ENCODE measurements around the gene CCIN. TPM values are rescaled to one million over a fixed set of nuclear protein-coding genes. Genes with fewer than 3 reads are reported as not detected.
A peak's percentile ranks its signal among the peaks of the same experiment; 100 is the strongest.

CCIN gene
- polyA plus RNA-seq, 1 of the 3 experiments (the other 2 are of a cell fraction), result 0.54 TPM

- H2AFZ ChIP-seq (ENCODE audit: low read depth), result no peak overlapping the region
- peaks cover 45% of the 10 kb centered on the region for H3F3A ChIP-seq (replicated peaks; ENCODE audit: insufficient read depth)
- H3K4me3 ChIP-seq (ENCODE audit: low read depth in 2 of 2, low read length in 1 of 2), result no peak overlapping the region
- H3K36me3 ChIP-seq (replicated peaks in 1 of 2; ENCODE audit: control insufficient read depth in 1 of 2, insufficient read depth in 2 of 2, low read length in 1 of 2), result no peaks in the 10 kb centered on the region
- no peaks in the 10 kb centered on the region for H3K9me2 ChIP-seq
- H3K9me3 ChIP-seq, result no peaks in the 10 kb centered on the region
- no peaks in the 10 kb centered on the region for H3K79me2 ChIP-seq (ENCODE audit: insufficient read depth)
- H3K4me2 ChIP-seq, result peak overlapping the region; percentile 88; the same call in 1 of the 2 replicates
- CTCF ChIA-PET, result interaction anchor here (1.0 to 8.8 kb wide), 16 partner anchors 9 to 210 kb away, joined by 3 to 167 read pairs (median 9); partner anchors contain the start of genes CLTA and GLIPR2
- POLR2A ChIA-PET, result interaction anchor here (1.5 to 5.7 kb wide), 4 partner anchors 16 to 90 kb away, joined by 3 to 38 read pairs (median 10); partner anchors contain the start of gene GLIPR2
- no peaks in the 10 kb centered on the region for H3K27me3 ChIP-seq (ENCODE audit: insufficient read depth)
- H3K9ac ChIP-seq, result 0 out of 2 replicates have a peak overlapping the region, but pooled peaks have one; percentile 13
- no peaks in the 10 kb centered on the region for H4K20me1 ChIP-seq (ENCODE audit: insufficient read depth)
- no peak for TF ChIP-seq GATA2 (CRISPR knock-in tag; IDR thresholded peaks at IDR 0.05)
- TF ChIP-seq NFIC (IDR thresholded peaks at IDR 0.05; ENCODE audit: borderline replicate concordance), result no peak
- no peak for TF ChIP-seq TAF1 (IDR thresholded peaks at IDR 0.05; ENCODE audit: borderline replicate concordance, low read depth, low read length)
- TF ChIP-seq RXRA (IDR thresholded peaks at IDR 0.05; ENCODE audit: borderline replicate concordance, low read depth), result no peak
- no peak for TF ChIP-seq ELF1 (IDR thresholded peaks at IDR 0.05)
- no peak for TF ChIP-seq GABPA (IDR thresholded peaks at IDR 0.05; ENCODE audit: low read depth)
- TF ChIP-seq TEAD4 (IDR thresholded peaks at IDR 0.05; ENCODE audit: borderline replicate concordance, insufficient read depth), result no peak
- TF ChIP-seq, protein P1, sequence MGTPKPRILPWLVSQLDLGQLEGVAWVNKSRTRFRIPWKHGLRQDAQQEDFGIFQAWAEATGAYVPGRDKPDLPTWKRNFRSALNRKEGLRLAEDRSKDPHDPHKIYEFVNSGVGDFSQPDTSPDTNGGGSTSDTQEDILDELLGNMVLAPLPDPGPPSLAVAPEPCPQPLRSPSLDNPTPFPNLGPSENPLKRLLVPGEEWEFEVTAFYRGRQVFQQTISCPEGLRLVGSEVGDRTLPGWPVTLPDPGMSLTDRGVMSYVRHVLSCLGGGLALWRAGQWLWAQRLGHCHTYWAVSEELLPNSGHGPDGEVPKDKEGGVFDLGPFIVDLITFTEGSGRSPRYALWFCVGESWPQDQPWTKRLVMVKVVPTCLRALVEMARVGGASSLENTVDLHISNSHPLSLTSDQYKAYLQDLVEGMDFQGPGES (IDR thresholded peaks at IDR 0.05; ENCODE audit: low read depth, low read length), result no peak
- TF ChIP-seq, protein P2, sequence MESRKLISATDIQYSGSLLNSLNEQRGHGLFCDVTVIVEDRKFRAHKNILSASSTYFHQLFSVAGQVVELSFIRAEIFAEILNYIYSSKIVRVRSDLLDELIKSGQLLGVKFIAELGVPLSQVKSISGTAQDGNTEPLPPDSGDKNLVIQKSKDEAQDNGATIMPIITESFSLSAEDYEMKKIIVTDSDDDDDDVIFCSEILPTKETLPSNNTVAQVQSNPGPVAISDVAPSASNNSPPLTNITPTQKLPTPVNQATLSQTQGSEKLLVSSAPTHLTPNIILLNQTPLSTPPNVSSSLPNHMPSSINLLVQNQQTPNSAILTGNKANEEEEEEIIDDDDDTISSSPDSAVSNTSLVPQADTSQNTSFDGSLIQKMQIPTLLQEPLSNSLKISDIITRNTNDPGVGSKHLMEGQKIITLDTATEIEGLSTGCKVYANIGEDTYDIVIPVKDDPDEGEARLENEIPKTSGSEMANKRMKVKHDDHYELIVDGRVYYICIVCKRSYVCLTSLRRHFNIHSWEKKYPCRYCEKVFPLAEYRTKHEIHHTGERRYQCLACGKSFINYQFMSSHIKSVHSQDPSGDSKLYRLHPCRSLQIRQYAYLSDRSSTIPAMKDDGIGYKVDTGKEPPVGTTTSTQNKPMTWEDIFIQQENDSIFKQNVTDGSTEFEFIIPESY (IDR thresholded peaks at IDR 0.05; ENCODE audit: borderline replicate concordance, low read depth), result no peak
- TF ChIP-seq JUND (IDR thresholded peaks at IDR 0.05), result no peak
- TF ChIP-seq, protein P3, sequence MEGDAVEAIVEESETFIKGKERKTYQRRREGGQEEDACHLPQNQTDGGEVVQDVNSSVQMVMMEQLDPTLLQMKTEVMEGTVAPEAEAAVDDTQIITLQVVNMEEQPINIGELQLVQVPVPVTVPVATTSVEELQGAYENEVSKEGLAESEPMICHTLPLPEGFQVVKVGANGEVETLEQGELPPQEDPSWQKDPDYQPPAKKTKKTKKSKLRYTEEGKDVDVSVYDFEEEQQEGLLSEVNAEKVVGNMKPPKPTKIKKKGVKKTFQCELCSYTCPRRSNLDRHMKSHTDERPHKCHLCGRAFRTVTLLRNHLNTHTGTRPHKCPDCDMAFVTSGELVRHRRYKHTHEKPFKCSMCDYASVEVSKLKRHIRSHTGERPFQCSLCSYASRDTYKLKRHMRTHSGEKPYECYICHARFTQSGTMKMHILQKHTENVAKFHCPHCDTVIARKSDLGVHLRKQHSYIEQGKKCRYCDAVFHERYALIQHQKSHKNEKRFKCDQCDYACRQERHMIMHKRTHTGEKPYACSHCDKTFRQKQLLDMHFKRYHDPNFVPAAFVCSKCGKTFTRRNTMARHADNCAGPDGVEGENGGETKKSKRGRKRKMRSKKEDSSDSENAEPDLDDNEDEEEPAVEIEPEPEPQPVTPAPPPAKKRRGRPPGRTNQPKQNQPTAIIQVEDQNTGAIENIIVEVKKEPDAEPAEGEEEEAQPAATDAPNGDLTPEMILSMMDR (IDR thresholded peaks at IDR 0.05), result no peak
- no peak for TF ChIP-seq NRF1 (IDR thresholded peaks at IDR 0.05; ENCODE audit: low read depth, low read length)
- TF ChIP-seq YY1 (IDR thresholded peaks at IDR 0.05; ENCODE audit: low read depth), result no peak
- TF ChIP-seq USF1 (IDR thresholded peaks at IDR 0.05; ENCODE audit: borderline replicate concordance, low read depth), result no peak
- TF ChIP-seq, protein P4, sequence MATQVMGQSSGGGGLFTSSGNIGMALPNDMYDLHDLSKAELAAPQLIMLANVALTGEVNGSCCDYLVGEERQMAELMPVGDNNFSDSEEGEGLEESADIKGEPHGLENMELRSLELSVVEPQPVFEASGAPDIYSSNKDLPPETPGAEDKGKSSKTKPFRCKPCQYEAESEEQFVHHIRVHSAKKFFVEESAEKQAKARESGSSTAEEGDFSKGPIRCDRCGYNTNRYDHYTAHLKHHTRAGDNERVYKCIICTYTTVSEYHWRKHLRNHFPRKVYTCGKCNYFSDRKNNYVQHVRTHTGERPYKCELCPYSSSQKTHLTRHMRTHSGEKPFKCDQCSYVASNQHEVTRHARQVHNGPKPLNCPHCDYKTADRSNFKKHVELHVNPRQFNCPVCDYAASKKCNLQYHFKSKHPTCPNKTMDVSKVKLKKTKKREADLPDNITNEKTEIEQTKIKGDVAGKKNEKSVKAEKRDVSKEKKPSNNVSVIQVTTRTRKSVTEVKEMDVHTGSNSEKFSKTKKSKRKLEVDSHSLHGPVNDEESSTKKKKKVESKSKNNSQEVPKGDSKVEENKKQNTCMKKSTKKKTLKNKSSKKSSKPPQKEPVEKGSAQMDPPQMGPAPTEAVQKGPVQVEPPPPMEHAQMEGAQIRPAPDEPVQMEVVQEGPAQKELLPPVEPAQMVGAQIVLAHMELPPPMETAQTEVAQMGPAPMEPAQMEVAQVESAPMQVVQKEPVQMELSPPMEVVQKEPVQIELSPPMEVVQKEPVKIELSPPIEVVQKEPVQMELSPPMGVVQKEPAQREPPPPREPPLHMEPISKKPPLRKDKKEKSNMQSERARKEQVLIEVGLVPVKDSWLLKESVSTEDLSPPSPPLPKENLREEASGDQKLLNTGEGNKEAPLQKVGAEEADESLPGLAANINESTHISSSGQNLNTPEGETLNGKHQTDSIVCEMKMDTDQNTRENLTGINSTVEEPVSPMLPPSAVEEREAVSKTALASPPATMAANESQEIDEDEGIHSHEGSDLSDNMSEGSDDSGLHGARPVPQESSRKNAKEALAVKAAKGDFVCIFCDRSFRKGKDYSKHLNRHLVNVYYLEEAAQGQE (IDR thresholded peaks at IDR 0.05; ENCODE audit: low read depth, low read length), result no peak
- TF ChIP-seq RAD21 (IDR thresholded peaks at IDR 0.05; ENCODE audit: low read length), result no peak
- peaks cover 28 to 43% of the 10 kb centered on the region in 2 experiments; a peak in 3 of 4 replicates for H3K4me1 ChIP-seq (ENCODE audit: control insufficient read depth in 1 of 2, insufficient read depth in 2 of 2, low read depth in 1 of 2, low read length in 1 of 2)
- DNase-seq, result no peak
- 74% methylated on average over 3 of the region's 3 CpGs for WGBS (ENCODE audit: low lambda C conversion rate)
- H3K27ac ChIP-seq (ENCODE audit: low read depth in 2 of 2, low read length in 1 of 2), result no peak overlapping the region
Measured at GRCh38 chr9:36164989-36165388, 4.2 kb upstream of the CCIN start.

Measured in SK-N-SH (cell line).